GM12878 (cell line): Measurements from ENCODE around the gene GPC6. TPM values are rescaled to one million over a fixed set of nuclear protein-coding genes. Genes with fewer than 3 reads are reported as not detected.

Experiments used
- ATAC-seq: fragments of 200-7000 bp; cut with Tn5 transposase; 3 replicates; pipeline ENCODE4 v1.9.1; 2020; ENCODE audit warnings: mild to moderate bottlenecking, moderate library complexity
- BruUV-seq: library from RNA; stranded (reverse); fragments of 400-500 nt; replicated peaks from 2 replicates; lab custom pipeline; 2021; lab: Mats Ljungman, UMichigan
- CTCF ChIA-PET: fragments of 300-600 bp; sonication (Branson Sonifier 250); formaldehyde crosslinking; extraction: SDS; loops from one replicate; lab custom pipeline; 2021; ENCODE audit warnings: inconsistent platforms; lab: Yijun Ruan, JAX
- POLR2A ChIA-PET: fragments of 350-600 bp; formaldehyde crosslinking; extraction: SDS; loops from one replicate; lab custom pipeline; 2021; ENCODE audit warnings: inconsistent platforms; lab: Charles Lee
- RAD21 ChIA-PET: fragments of 300-600 bp; sonication (Branson Sonifier 250); formaldehyde crosslinking; loops from one replicate; lab custom pipeline; 2023; ENCODE audit warnings: antibody characterized with exemption; ENCODE audit not compliant: unreplicated experiment; lab: Charles Lee
- SMC1A ChIA-PET: fragments of 300-600 bp; sonication (Branson Sonifier 250); formaldehyde crosslinking; loops from one replicate; lab custom pipeline; 2023; ENCODE audit not compliant: unreplicated experiment, uncharacterized antibody; lab: Charles Lee
- DNase-seq: peaks from one replicate; pipeline ENCODE4 v3.0.0-alpha.2; 2011; ENCODE audit warnings: low read depth, low spot score
- FAIRE-seq: peaks from 3 replicates; lab custom pipeline; 2011; peaks lifted over from hg19 to GRCh38; lab: Jason Lieb, UNC
- H2AFZ ChIP-seq: 2 replicates; pipeline ENCODE4 v1.6.0; 2011; ENCODE audit warnings: low read depth, low read length, control low read depth; ENCODE audit not compliant: control insufficient read depth
- H3K27ac ChIP-seq: 2 replicates; pipeline ENCODE4 v1.5.1; 2011; ENCODE audit warnings: control low read depth; ENCODE audit not compliant: control insufficient read depth, insufficient read depth
- H3K27me3 ChIP-seq, 2 experiments: replicated peaks in 1 of 2; 2 replicates each; pipeline versions ENCODE4 v1.6.0 to v1.6.1; 2011; ENCODE audit warnings: low read length in 1 of 2; ENCODE audit not compliant: control insufficient read depth in 2 of 2, insufficient read depth in 2 of 2
- H3K36me3 ChIP-seq, 2 experiments: 2 replicates each; pipeline ENCODE4 v1.5.1; 2011; ENCODE audit warnings: low read length in 1 of 2; ENCODE audit not compliant: control insufficient read depth in 2 of 2, insufficient read depth in 2 of 2
- H3K4me1 ChIP-seq: 2 replicates; pipeline ENCODE4 v1.6.1; 2011; ENCODE audit warnings: mild to moderate bottlenecking, low read length, moderate library complexity, mixed read lengths; ENCODE audit not compliant: control insufficient read depth, insufficient read depth
- H3K4me2 ChIP-seq: 2 replicates; pipeline ENCODE4 v1.6.0; 2011; ENCODE audit warnings: control low read depth; ENCODE audit not compliant: control insufficient read depth, insufficient read depth
- H3K4me3 ChIP-seq: fragments of 200-600 bp; sonication (generic); 2 replicates; pipeline ENCODE4 v1.5.1; 2016
- H3K79me2 ChIP-seq: 2 replicates; pipeline ENCODE4 v1.6.0; 2011; ENCODE audit warnings: low read length; ENCODE audit not compliant: control insufficient read depth, insufficient read depth
- H3K9ac ChIP-seq: 2 replicates; pipeline ENCODE4 v1.8.0; 2011; ENCODE audit warnings: low read length, control low read depth, mixed read lengths; ENCODE audit not compliant: control insufficient read depth, insufficient read depth
- H3K9me3 ChIP-seq: replicated peaks from 3 replicates; pipeline ENCODE4 v1.5.1; 2011; ENCODE audit warnings: mild to moderate bottlenecking, low read length; ENCODE audit not compliant: control insufficient read depth, insufficient read depth
- H4K20me1 ChIP-seq: 2 replicates; pipeline ENCODE4 v1.6.0; 2011; ENCODE audit not compliant: control insufficient read depth, insufficient read depth
- BCL11A ChIP-seq: IDR thresholded peaks from 2 replicates; pipeline ENCODE4 v1.6.1; 2011; ENCODE audit warnings: low read depth, low read length
- FOXM1 ChIP-seq: IDR thresholded peaks from 2 replicates; pipeline ENCODE4 v1.6.1; 2012; ENCODE audit warnings: low read depth, mild to moderate bottlenecking, inconsistent platforms, low read length, moderate library complexity
- JUND ChIP-seq: IDR thresholded peaks from 2 replicates; pipeline ENCODE4 v1.6.1; 2012; ENCODE audit warnings: low read depth, mild to moderate bottlenecking, low read length, improper control_type of control experiment, moderate library complexity
- KDM1A ChIP-seq: fragments of 200-600 bp; sonication (generic); IDR thresholded peaks from 2 replicates; pipeline ENCODE4 v1.6.1; 2016; ENCODE audit warnings: borderline replicate concordance
- MTA3 ChIP-seq: IDR thresholded peaks from 2 replicates; pipeline ENCODE4 v1.6.1; 2012; ENCODE audit warnings: low read length, inconsistent platforms, borderline replicate concordance
- NFXL1 ChIP-seq: fragments of 450-650 bp; IDR thresholded peaks from 2 replicates; pipeline ENCODE4 v1.6.1; 2017; ENCODE audit warnings: antibody characterized with exemption, mild to moderate bottlenecking, borderline replicate concordance
- TCF3 ChIP-seq: IDR thresholded peaks from 2 replicates; pipeline ENCODE4 v1.6.1; 2012; ENCODE audit warnings: low read depth, mild to moderate bottlenecking, low read length, borderline replicate concordance; ENCODE audit not compliant: insufficient read depth
- WGBS: methylation state at CpG from one replicate; pipeline ENCODE4 v1.1.6; 2016; ENCODE audit warnings: low lambda C conversion rate; ENCODE audit not compliant: insufficient replicate concordance, insufficient coverage; ENCODE audit errors: missing lambda C conversion rate; 5-methylcytosine and 5-hydroxymethylcytosine counted together
- in situ Hi-C: fragments of 300-500 bp; cut with MboI; formaldehyde crosslinking; loops from 9 replicates; pipeline ENCODE4 v1.14.3; 2018; ENCODE audit warnings: mixed read lengths
- intact Hi-C: fragments of 100-400 bp; cut with micrococcal nuclease; formaldehyde crosslinking; loops from one replicate; pipeline ENCODE4 v1.14.2; 2022; ENCODE audit not compliant: unreplicated experiment
- polyA plus RNA-seq, 11 experiments: library from polyadenylated mRNA; depleted of rRNA in 4 of 11; unstranded in 6 of 11; stranded (reverse) in 5 of 11; fragments of >200 nt; fragmentation: Nextera tagmentation in 4 of 11; fragmentation: Illumina TruSeq in 1 of 11; extraction: Ambion mirVana in 4 of 11; extraction: Trizol in 1 of 11; gene quantifications; 1 replicate in 1 of 11; 2 replicates in 10 of 11; pipeline versions ENCODE4 v1.2.1 to v1.2.3, GENCODE V29; 2011 to 2016; ENCODE audit warnings: inconsistent platforms in 2 of 11, missing spikeins in 2 of 11, low read depth in 1 of 11
- total RNA-seq, 4 experiments: library from RNA; depleted of rRNA in 3 of 4; stranded (reverse); fragments of >200 nt in 3 of 4; fragmentation: Illumina TruSeq in 1 of 4; extraction: Trizol in 1 of 4; gene quantifications; 2 replicates each; pipeline versions ENCODE4 v1.2.1 to v1.2.3, GENCODE V29; 2013 to 2021
- TF ChIP-seq, protein P1 (sequence below): fragments of 450-650 bp; formaldehyde crosslinking; IDR thresholded peaks from 2 replicates; pipeline ENCODE4 v1.5.0; 2022; ENCODE audit warnings: mild to moderate bottlenecking, missing genetic modification characterization
- TF ChIP-seq, protein P2 (sequence below): IDR thresholded peaks from 2 replicates; pipeline ENCODE4 v1.6.1; 2011; ENCODE audit warnings: mild to moderate bottlenecking, low read depth, low read length, moderate library complexity; ENCODE audit not compliant: insufficient replicate concordance

Gene GPC6
- total and polyA plus RNA-seq, 10 of the 15 experiments (the other 5 are each of a cell fraction or from before 2014, with no cell fraction given) = 0.03 to 0.04 (median 0.03) TPM; not detected in 7

DNA sequence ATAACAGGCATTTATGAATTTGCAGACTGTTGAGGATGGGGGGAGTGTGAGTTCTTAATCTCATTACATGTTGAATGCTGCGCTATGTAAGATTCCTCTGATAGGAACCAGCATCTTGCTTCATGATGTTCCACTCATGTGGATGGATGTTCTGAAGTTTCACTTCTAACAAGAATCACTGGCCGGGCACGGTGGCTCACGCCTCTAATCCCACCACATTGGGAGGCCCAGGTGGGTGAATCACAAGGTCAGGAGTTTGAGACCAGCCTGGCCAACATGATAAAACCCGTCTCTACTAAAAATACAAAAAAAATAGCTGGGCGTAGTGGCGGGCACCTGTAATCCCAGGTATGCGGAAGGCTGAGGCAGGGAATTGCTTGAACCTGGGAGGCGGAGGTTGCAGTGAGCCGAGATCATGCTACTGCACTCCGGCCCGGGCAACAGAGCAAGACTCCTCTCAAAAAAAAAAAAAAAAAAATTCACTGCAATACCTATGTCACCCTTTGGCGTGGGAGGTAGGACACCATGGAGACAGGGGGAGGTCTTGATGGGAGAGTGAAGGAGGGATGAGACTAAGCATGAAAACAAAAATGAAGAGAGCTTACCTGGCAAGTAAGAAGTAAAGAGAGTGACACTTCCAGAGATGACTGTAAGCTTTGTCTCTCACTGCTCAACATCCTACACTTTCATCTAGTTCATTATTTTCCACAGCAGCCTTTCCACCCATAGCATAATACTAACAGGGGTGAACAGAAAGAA is 1119.8 kb downstream of the GPC6 start (continued):
- TF ChIP-seq FOXM1 (no peak), KDM1A (no peak), JUND (no peak)
- TF ChIP-seq, protein P1, sequence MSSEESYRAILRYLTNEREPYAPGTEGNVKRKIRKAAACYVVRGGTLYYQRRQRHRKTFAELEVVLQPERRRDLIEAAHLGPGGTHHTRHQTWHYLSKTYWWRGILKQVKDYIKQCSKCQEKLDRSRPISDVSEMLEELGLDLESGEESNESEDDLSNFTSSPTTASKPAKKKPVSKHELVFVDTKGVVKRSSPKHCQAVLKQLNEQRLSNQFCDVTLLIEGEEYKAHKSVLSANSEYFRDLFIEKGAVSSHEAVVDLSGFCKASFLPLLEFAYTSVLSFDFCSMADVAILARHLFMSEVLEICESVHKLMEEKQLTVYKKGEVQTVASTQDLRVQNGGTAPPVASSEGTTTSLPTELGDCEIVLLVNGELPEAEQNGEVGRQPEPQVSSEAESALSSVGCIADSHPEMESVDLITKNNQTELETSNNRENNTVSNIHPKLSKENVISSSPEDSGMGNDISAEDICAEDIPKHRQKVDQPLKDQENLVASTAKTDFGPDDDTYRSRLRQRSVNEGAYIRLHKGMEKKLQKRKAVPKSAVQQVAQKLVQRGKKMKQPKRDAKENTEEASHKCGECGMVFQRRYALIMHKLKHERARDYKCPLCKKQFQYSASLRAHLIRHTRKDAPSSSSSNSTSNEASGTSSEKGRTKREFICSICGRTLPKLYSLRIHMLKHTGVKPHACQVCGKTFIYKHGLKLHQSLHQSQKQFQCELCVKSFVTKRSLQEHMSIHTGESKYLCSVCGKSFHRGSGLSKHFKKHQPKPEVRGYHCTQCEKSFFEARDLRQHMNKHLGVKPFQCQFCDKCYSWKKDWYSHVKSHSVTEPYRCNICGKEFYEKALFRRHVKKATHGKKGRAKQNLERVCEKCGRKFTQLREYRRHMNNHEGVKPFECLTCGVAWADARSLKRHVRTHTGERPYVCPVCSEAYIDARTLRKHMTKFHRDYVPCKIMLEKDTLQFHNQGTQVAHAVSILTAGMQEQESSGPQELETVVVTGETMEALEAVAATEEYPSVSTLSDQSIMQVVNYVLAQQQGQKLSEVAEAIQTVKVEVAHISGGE (CRISPR knock-in tag) = no peak

DNA sequence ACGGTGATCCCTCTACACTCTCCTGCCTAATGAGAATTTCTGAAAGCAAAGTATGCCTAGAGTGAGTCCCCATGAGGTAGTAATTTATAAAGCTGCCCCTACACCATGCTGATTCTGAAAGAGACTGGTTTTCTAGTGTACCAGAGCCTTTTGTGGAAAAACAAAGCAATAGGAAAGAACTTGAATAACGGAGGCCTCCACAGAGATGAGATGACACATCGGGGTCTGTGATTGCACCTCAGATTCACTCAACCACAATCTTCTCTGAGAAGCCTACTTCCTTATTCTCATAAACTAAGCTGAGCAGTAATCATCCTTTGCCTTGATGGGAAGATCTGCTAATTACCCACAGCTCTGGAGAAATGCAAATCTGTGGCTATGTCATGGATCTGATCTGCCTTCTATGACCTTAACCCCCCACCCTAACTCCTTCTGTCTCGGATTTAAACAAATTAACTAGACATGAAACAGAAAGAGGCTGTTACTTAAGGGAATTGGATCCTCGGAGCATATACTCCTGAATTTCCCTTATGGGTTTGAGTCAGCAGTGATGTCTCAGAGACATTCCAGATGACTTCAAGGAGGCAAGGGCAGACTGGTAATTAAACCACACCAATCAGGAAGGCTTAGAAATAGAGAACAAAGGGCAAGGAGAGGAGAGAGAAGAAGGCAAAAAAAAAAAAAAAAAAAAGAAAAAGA is 1124.8 kb downstream of the GPC6 start:
- H3K27ac ChIP-seq = no peak overlapping the region
- H3K9ac ChIP-seq = no peak overlapping the region
- H3K79me2 ChIP-seq = no peaks in the 10 kb centered on the region
- BruUV-seq = no TSS peak
- H3K4me1 ChIP-seq = no peaks in the 10 kb centered on the region
- TF ChIP-seq BCL11A (no peak), MTA3 (no peak), TCF3 (no peak), NFXL1 (no peak)
- TF ChIP-seq, protein P2, sequence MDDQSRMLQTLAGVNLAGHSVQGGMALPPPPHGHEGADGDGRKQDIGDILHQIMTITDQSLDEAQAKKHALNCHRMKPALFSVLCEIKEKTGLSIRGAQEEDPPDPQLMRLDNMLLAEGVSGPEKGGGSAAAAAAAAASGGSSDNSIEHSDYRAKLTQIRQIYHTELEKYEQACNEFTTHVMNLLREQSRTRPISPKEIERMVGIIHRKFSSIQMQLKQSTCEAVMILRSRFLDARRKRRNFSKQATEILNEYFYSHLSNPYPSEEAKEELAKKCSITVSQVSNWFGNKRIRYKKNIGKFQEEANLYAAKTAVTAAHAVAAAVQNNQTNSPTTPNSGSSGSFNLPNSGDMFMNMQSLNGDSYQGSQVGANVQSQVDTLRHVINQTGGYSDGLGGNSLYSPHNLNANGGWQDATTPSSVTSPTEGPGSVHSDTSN = no peak
- no peaks in the 10 kb centered on the region for H3K9me3 ChIP-seq
- H3K27me3 ChIP-seq = no peaks in the 10 kb centered on the region
- FAIRE-seq (no peak), DNase-seq (no peak), ATAC-seq (no peak)
- RAD21 ChIA-PET = interaction anchor here (0.7 kb wide), 1 partner anchor 808 kb away, joined by 3 read pairs; no protein-coding TSS in a partner anchor
- no peak overlapping the region for H3K4me3 ChIP-seq
- intact Hi-C loops = no loop called here
- in situ Hi-C loops = loop anchor here (25.0 kb wide), 1 partner anchor 1789 kb away; no protein-coding TSS in a partner anchor
- no peak overlapping the region for H2AFZ ChIP-seq
- POLR2A ChIA-PET = no interaction called here
- CTCF ChIA-PET = no interaction called here
- H3K36me3 ChIP-seq = no peaks in the 10 kb centered on the region
- no peak overlapping the region for H3K4me2 ChIP-seq
- WGBS = 8% methylated on average over 5 of the region's 5 CpGs
- H4K20me1 ChIP-seq = no peaks in the 10 kb centered on the region
- SMC1A ChIA-PET = interaction anchor here (0.8 kb wide), 1 partner anchor 11 kb away, joined by 3 read pairs; no protein-coding TSS in a partner anchor
